ENCODE data around the gene FBLN2.

Gene FBLN2

DNA sequence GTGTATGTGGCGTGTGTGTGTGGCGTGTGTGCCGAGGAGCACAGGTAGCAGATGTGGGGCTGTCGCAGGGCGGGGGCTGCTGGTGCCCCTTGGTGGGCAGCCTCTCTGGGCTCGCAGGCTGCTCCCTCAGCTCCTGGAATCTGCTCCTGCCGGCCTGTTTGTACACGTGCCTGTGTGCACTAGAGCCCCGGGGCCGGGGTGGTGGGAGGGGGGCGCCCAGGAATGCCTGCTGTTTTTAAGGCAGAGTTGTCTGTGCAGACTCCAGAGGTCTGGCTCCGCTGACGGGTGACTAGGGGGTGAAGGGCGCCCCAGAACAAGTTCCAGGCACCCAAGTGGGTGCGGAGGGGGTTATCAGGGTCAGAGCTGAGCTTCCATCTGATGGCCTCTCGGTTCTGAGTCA lies 112.2 kb downstream of the FBLN2 start:
- no peak for DNase-seq (ENCODE audit: low spot score)

GRCh38 chr3:13662238-13662847 lies 113.4 kb downstream of the FBLN2 start:
- no peak for DNase-seq (ENCODE audit: low spot score)

DNA sequence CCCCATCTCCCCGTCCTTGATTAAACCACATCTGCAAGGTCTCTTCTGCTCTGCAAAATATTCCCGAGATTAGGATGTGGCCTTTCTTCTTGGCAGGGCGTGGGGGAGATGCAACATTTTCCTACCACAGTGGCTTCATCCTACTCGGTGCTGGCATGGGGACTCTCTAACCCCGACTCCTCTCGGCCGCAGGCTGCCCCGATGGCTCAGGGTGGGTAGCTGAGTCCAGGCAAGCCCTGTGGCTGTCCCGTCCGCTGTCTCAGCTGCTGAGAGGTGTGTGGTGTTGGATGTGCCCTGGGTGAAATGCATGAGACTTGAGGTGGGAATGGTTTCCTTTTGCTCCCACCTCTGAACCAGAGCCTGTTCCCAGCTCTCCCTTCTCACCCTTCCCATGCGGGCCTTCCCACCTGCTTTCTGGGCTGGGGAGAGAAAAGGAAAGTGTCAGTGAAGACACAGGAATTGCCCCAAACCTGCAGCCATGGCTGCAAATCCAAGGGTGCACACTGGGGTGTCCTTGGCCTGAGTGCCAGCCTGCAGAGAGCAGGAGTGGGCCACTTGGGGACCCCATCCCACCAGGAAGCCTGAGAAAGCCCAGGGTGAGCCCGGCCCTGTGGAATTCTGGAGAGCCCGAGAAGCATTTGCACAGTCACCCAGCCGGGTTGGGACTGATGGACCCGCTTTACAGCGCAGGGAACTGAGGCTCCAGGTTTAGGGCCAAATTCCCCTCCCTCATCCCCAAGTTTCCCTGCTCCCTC lies 115.0 kb downstream of the FBLN2 start:
- no peak for DNase-seq (ENCODE audit: low spot score)

DNA sequence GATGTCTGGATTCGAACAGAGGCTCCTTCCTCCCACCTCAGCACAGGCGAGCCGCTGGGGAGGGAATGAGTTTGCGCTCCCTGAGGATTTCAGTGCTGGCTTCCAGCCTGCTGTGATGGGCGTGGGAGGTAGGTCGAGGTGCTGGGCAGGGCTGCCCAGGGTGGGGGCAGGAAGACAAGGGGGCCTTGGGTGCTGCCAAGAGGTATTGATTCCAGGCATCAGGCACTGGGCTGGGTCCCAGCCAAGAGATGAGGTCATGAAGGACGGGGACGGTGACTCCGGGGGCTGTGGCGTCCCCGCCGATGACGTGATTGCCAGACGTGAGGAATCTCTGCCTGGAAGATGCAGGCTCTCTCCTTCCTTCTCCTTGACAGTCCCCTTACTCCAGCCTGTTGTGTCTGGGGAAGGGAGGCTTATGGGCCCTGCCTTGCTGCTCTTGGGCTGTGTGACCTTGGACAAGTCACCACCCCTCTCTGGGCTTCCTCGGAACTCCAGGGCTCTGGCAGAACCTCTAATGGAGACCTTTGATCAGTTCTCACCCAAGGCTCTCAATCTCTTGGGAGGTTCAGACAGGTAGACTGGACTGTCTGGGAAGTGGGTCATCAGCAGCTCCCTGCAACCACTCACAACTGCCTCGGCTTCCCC lies 116.8 kb downstream of the FBLN2 start:
- DNase-seq (ENCODE audit: low spot score), result no peak

DNA sequence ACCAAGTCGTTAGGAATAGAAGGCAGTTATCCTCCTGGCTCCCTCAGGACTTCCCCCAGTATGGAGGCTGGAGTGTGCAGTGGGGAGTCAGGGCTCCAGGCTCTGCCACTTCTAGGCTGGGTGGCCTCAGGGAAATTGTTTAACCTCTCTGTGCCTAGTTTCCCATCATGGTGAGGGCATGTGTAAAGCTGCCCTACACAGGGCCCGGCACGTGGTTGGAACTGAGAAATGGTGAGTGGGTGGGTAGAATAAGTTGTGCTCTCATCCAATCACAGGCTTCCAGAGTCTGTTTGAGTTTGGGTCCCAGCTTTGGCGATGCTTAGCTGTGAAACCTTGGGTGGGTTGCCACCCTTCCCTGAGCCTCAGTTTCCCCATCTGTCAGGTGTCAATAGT lies 117.3 kb downstream of the FBLN2 start:
- DNase-seq (ENCODE audit: low spot score), result no peak

GRCh38 chr3:13666781-13667709 lies 118.1 kb downstream of the FBLN2 start:
- no peak for DNase-seq (ENCODE audit: low spot score)

- no peak for DNase-seq (ENCODE audit: low spot score)
Measured at GRCh38 chr3:13668136-13668535, 119.2 kb downstream of the FBLN2 start.

GRCh38 chr3:13669457-13669856 lies 120.5 kb downstream of the FBLN2 start:
- DNase-seq (ENCODE audit: low spot score), result no peak

DNA sequence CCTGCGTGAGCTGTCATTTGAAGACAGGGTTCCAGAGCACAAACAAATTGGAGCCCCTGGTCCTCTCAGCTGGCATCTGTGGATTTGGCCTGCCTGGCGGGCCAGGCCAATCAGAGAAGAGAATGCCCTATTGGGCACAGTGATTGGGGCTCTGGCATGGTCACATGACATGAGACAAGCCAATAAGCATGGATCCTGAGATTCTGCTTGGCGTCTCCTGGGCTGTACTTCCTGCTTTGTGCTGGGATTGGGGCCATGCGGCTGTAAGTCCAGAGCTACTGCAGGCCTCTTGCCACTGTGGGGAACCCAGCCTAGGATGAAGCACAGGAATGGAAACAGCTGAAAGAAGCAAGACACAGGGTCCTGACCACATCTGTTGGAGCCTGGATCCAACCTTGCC lies 121.4 kb downstream of the FBLN2 start:
- DNase-seq (ENCODE audit: low spot score), result no peak

GRCh38 chr3:13671482-13672233 lies 122.7 kb downstream of the FBLN2 start:
- no peak for DNase-seq (ENCODE audit: low spot score)

DNA sequence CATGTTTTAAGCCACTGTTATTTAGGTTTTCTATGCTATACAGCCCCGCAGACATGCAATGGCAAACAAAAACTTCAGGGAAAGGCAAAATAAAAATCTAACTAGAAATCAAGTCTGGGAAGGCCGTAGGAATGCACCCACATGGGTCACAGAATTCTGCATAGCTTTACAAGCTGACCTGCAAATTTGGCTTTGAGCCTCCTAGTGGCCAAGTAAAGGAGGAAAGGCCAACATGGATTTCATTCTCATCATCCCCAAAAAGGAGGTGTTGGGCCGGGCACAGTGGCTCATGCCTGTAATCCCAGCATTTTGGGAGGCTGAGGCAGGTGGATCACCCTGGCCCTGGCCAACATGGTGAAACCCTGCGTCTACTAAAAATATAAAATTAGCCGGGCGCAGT lies 124.3 kb downstream of the FBLN2 start:
- no peak for DNase-seq (ENCODE audit: low spot score)

DNA sequence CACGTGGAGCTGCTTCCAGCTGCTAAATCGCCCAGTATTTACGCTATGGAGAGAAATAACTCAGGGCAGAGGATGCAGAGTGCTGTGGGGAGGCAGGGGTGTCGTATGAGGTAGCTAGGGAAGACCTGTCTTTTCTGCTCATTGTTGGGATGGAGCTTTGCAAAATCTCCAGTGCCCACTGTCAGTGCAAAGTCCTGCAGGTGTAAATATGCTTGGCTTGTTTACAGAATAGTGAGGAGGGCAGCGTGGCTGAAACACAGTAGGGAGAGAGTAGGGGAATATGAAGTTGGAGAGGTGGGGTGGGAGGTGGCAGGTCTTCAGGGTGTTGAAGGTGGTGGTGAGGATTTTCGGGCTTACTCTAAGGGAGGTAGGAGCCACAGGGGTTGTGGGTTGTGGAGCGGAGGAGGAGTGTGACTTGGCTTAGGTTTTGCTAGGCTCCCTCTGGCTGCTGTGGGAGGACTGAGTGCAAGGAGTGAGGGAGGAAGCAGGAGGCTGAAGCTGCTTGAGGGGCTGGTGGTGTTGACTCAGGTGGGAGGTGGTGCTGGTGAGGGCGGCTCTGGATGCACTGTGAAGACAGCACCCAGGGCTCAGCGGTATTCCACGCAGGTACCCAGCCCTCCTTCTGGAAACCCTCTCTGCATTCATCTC lies 125.7 kb downstream of the FBLN2 start:
- DNase-seq (ENCODE audit: low spot score), result no peak

DNA sequence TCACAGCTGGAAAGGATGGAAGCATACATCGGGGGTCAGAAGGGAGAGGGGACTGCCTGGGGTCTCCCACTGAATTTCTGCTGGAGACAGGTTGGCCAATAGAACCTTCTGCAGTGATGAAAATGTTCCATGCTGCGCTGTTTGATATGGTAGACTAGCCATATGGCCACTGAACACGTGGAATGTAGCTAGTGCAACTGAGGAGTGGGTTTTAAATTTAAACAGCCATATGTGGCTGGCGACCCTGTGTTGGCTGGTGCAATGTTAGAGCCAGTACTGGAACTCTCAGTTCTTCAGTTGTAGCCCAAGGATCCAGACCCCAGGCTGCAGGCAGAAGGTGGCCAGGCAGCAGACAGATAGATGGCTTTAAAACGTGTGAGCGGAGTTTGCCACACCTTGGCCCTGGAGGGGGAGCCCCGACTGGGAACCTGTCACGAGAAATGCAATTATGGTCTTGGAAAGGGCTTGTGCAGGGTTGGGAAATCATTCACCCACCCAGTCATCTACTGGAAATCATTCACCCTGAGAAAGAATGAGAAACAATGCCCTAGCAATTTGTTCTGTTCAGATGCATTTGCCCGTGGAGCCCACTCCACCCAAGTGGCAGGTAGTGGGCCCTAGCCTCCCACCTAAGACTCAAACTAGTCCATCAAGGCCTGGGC lies 127.6 kb downstream of the FBLN2 start:
- DNase-seq (ENCODE audit: low spot score), result no peak

GRCh38 chr3:13677272-13677671 lies 128.3 kb downstream of the FBLN2 start:
- DNase-seq (ENCODE audit: low spot score), result no peak

GRCh38 chr3:13681931-13682330 lies 133.0 kb downstream of the FBLN2 start:
- DNase-seq (ENCODE audit: low spot score), result no peak

DNA sequence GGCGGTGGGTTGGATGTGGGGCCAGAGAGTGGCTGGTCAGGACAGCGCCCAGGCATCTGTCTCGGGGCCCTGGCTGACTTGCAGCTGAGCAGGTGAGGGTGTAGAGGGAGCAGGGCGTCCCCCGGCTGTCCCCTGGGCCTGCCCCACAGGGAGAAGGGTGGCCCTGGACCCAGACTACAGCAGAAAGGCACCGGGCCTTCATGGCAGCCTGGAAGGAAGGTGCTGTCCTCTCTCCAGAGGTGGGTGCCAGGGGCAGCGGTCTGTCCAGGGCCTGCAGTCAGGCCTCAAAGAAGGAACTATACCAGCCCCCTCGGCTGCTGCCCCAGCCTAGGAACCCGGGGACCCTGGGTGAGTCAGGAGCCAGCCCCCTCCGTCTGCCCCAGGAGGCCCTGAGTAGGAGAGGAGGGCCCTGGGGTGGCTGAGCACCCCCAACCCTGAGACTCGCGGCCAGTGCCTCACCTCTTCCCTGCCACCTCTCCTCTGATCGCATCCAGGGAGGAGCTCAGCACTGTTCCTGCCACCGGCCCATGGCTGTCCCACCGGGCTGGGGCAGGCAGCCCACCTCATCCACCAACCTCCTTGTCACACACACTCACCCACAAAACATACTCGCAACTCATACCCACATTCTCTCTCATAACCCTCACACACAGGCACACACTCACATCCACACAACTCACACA lies 133.5 kb downstream of the FBLN2 start:
- DNase-seq (ENCODE audit: low spot score), result no peak

- DNase-seq (ENCODE audit: low spot score), result no peak
Measured at GRCh38 chr3:13683288-13683687, 134.4 kb downstream of the FBLN2 start.

GRCh38 chr3:13683772-13684171 lies 134.8 kb downstream of the FBLN2 start:
- DNase-seq (ENCODE audit: low spot score), result no peak

GRCh38 chr3:13684350-13684749 lies 135.4 kb downstream of the FBLN2 start:
- DNase-seq (ENCODE audit: low spot score), result no peak

DNA sequence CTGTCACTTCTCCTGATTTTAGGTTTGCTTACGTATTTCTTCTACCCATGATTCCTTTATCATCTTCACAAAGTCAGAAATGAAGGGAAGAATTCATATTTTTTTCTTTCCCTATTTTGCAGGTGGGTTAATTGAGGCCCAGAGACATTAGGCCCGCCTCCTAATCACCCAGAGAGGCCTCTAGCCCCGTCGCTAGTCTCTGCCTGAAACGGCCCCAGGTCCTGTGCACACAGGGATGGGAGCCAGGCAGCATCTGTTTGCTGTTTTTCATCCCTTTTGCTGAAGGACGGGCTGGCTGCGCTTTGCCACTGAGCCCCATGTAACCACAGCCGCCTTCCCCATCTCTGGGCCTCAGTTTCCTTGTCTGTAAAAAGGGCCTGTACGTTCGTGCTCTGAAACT lies 135.9 kb downstream of the FBLN2 start:
- DNase-seq (ENCODE audit: low spot score), result no peak
